ENCODE data around the gene ABCC4.

ABCC4 gene

GRCh38 chr13:95337597-95337996, 36.3 kb upstream of the ABCC4 start:
- no peak overlapping the region for H3K27ac ChIP-seq
- H3K4me3 ChIP-seq: no peak overlapping the region
- DNase-seq: no peak
- H3K36me3 ChIP-seq: no peaks in the 10 kb centered on the region
- no peaks in the 10 kb centered on the region for H3K4me1 ChIP-seq
- intact Hi-C loops (cut with DNase I; ENCODE audit: low total_unique reads): no loop called here
- TF ChIP-seq, protein P1, sequence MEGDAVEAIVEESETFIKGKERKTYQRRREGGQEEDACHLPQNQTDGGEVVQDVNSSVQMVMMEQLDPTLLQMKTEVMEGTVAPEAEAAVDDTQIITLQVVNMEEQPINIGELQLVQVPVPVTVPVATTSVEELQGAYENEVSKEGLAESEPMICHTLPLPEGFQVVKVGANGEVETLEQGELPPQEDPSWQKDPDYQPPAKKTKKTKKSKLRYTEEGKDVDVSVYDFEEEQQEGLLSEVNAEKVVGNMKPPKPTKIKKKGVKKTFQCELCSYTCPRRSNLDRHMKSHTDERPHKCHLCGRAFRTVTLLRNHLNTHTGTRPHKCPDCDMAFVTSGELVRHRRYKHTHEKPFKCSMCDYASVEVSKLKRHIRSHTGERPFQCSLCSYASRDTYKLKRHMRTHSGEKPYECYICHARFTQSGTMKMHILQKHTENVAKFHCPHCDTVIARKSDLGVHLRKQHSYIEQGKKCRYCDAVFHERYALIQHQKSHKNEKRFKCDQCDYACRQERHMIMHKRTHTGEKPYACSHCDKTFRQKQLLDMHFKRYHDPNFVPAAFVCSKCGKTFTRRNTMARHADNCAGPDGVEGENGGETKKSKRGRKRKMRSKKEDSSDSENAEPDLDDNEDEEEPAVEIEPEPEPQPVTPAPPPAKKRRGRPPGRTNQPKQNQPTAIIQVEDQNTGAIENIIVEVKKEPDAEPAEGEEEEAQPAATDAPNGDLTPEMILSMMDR (IDR thresholded peaks at IDR 0.05): no peak
- H3K9me3 ChIP-seq: no peaks in the 10 kb centered on the region
- H3K27me3 ChIP-seq: no peaks in the 10 kb centered on the region

DNA sequence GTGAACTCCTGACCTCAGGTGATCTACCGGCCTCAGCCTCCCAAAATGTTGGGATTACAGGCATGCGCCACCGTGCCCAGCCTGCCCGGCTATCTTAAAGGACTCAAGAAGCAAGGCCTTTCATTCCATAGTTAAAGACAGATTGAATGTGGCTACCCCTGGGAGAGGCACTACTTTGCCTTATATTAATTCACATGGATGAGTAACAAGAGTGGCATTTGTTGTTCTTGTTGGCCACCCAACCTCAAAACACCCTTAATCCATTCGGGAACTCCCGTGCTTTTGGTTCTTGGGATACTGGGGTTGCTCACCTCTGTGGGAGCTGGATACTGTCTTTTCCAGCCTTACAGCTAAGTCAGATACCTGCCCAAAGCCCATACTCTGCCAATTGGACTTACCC, 34.4 kb upstream of the ABCC4 start:
- Histone ChIP-seq H3K9me3 (no peaks in the 10 kb centered on the region), H3K36me3 (no peaks in the 10 kb centered on the region), H3K4me1 (no peaks in the 10 kb centered on the region), H3K27me3 (no peaks in the 10 kb centered on the region), H3K27ac (no peak overlapping the region), H3K4me3 (no peak overlapping the region)
- TF ChIP-seq, protein P1 (IDR thresholded peaks at IDR 0.05): no peak
- intact Hi-C loops (cut with DNase I; ENCODE audit: low total_unique reads): no loop called here
- no peak for DNase-seq

GRCh38 chr13:95328386-95328785, 27.1 kb upstream of the ABCC4 start:
- TF ChIP-seq, protein P1 (IDR thresholded peaks at IDR 0.05): no peak
- Histone ChIP-seq H3K27me3 (no peaks in the 10 kb centered on the region), H3K4me1 (no peaks in the 10 kb centered on the region), H3K9me3 (no peaks in the 10 kb centered on the region), H3K4me3 (no peak overlapping the region), H3K27ac (no peak overlapping the region), H3K36me3 (no peaks in the 10 kb centered on the region)
- no peak for DNase-seq
- intact Hi-C loops (cut with DNase I; ENCODE audit: low total_unique reads): no loop called here

DNA sequence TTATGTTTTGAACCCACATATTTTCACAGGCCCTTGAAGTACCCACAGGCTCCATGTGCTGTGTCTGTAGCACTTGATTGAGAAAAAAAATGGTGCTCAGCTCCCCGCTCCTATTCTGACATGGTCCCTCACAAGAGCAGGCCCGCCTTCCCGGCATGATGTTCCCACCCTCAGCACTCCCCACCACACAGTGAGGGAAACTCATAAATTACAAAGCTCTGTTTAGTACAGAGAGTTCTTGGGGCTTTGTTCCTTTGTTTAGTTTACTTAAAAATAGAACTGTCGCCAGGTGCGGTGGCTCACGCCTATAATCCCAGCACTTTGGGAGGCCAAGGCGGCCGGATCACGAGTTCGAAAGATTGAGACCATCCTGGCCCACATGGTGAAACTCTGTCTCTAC, 25.9 kb upstream of the ABCC4 start:
- Histone ChIP-seq H3K27me3 (no peaks in the 10 kb centered on the region), H3K9me3 (no peaks in the 10 kb centered on the region), H3K4me1 (no peaks in the 10 kb centered on the region), H3K4me3 (no peak overlapping the region), H3K36me3 (no peaks in the 10 kb centered on the region), H3K27ac (no peak overlapping the region)
- intact Hi-C loops (cut with DNase I; ENCODE audit: low total_unique reads): no loop called here
- no peak for DNase-seq
- TF ChIP-seq, protein P1 (IDR thresholded peaks at IDR 0.05): no peak

DNA sequence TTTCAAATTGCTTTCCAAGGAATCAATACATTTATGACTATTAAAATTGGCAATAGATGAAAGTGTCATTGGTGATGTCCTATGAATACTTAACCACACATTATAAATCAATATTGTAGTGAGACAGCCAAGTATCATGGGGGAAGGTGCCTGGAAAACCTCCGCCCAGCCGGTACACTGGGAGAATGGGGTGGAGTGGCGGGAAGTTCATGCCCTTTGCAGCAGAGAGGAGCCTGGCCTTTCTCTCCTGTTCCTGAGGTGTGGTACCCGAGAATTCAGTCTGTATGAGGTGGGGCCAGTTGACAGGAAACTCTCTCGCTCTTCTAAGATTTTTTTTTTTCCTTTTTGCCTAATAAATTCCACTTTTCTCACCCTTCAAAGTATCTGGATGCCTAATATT, 25.4 kb upstream of the ABCC4 start:
- Histone ChIP-seq H3K9me3 (no peaks in the 10 kb centered on the region), H3K27me3 (no peaks in the 10 kb centered on the region), H3K4me1 (no peaks in the 10 kb centered on the region), H3K4me3 (no peak overlapping the region), H3K27ac (no peak overlapping the region), H3K36me3 (no peaks in the 10 kb centered on the region)
- TF ChIP-seq, protein P1 (IDR thresholded peaks at IDR 0.05): no peak
- no peak for DNase-seq
- intact Hi-C loops (cut with DNase I; ENCODE audit: low total_unique reads): no loop called here

GRCh38 chr13:95325485-95325884, 24.2 kb upstream of the ABCC4 start:
- Histone ChIP-seq H3K9me3 (no peaks in the 10 kb centered on the region), H3K27ac (no peak overlapping the region), H3K4me3 (no peak overlapping the region), H3K27me3 (no peaks in the 10 kb centered on the region), H3K4me1 (no peaks in the 10 kb centered on the region), H3K36me3 (no peaks in the 10 kb centered on the region)
- TF ChIP-seq, protein P1 (IDR thresholded peaks at IDR 0.05): no peak
- no peak for DNase-seq
- intact Hi-C loops (cut with DNase I; ENCODE audit: low total_unique reads): no loop called here

Data from tibial artery (tissue), 4 donors.